ENCODE results near the gene NHLRC4.

Gene NHLRC4

DNA sequence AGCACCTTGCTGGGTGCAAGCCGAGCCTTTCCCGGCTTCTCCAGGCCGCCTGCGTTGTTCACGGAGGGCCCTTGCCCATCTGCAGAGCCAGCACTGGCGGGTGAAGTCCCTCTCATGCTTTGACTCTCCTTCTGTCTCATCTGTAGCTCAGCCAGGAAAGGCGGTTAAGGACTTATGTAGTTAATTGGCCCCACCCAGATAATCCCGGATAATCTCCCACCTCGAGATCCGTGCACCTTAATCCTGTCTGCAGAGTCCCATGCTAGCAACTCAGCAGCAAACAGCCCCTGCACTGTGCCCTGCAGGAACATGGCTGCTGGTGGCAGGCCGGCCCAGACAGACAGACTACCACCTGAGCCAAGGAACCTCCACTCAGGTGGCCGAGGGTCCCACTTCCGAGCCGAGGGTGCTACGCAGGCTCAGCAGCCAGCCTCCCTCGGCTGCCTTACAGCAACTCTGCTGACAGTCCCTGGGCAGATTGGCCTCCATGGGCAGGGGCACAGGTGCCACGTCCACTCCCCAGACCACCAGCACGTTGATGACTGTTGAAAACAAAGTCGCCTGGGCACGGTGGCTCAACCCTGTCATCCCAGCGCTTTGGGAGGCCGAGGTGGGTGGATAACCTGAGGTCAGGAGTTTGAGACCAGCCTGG, 40.0 kb downstream of the NHLRC4 start:
- DNase-seq: no peak

- DNase-seq: no peak
Observed at GRCh38 chr16:608019-608418, 41.2 kb downstream of the NHLRC4 start.

DNA sequence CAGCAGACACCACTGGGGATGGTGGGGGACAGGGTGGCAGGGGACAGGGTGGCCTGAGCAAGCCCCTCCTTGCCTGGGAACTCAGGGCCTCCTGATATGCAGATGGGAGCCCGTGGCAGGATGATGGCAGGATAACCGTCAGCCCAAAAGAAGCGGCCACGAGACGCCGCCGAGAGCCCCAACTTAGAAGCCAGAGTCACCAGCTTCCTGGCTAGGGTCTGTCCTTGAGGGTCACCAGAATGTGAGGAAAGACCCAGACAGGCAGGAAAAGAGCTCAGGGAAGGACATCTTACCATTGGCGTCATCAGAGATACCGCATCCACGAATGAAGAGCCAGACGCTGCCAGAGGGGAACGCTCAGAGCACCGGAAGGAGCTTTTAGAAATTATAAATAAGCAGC, 42.5 kb downstream of the NHLRC4 start:
- DNase-seq: no peak

DNA sequence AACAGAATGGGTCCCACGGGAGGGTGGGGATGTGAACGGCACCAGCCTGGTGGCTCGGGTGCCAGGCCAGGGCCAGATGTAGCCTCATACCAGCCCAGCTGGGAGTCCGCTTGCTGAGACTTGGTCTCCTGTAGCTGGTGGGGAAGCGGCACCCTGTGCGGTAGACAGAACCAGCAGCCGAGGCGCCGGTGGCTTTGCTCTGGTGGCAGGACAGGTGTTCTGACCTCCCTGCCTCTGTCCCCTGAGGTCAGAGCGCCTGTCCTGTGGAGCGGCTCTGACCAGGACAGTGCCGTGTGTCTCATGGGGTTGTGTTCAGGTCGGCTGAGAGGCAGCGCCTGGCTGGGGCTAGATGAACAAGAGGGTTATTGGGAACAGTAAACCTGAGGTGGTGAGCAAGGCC, 43.2 kb downstream of the NHLRC4 start:
- no peak for DNase-seq

DNA sequence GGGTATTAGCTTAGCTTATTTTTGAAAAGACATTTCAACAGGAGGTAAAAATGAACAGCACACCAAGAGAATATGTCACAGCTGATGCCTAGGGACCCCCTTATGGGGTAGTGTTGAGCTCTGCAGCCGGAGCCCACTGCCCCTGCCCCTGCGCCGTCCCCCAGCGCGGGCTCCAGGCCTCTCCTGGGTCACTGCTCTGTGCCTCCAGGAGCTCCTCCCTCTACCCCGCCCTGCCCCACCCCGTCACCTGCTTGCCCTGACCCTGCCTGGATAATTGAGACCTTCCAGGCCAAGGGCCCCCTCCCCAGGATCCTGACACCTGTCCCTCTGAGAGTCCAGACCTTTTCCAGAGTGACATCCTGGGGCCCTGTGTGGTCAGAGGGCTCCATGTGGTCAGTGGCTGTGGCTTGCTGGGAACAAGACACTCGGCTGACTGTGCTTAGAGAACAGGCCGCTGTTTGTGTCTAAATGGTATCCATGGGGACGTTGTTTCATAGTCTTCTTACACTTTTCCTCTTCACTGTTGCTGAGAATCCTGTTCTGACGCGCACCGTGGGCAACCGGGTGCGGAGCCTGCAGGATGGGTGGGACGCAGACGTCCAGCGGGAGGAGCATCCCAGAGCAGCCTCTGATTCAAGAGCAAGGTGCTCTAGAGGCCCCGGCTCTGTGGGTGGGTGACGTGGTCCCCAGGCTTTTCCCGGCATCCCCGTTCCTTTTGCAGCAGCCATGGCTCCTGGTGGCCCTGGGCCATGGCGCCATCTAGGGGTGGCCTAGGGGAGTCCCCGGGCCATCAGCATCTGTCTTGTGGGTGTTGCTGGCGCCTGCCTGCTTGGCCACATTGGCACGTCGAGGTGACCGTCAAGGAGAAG, 43.9 kb downstream of the NHLRC4 start:
- DNase-seq: peak; percentile 83

- DNase-seq: no peak
Observed at GRCh38 chr16:615122-615521, 48.3 kb downstream of the NHLRC4 start.

DNA sequence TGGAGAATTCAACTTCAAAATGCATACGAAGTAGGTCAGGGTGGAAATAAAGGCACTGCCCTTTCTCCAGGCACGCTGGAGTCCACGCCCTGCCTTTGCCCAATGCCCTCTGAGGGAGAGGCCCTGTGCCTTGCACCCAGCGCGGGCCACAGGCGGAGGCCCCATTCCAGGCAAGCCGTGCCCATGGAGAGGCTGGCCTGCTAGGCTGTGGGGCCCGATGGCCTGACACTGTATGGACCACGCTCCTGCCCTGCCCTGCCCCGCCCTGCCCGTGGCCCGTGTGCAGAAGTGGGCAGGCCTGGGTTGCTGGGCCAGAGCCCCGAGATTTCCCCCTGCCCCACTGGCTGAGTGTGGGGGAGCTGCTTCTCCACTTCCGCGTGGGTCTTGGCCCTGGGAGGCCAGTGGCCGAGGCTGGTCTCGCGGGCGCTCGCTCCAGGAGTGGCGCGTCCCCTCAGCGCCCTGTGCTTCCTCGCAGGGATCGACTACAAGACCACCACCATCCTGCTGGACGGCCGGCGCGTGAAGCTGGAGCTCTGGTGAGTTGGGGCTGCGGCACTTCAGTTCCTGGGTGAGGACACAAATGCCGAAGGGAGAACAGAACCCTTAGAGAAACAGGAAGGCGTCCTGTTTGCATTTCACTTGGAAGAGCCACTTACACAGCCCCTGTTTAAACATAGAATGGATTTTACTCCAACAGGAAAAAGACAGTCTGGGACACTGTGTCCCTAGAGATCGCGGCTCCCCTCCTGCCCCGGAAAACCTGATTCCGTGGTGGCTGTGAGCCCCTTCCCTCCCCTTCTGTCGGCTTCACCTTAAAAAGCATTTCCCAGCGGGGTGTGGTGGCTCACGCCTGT, 50.2 kb downstream of the NHLRC4 start:
- no peak for DNase-seq

DNA sequence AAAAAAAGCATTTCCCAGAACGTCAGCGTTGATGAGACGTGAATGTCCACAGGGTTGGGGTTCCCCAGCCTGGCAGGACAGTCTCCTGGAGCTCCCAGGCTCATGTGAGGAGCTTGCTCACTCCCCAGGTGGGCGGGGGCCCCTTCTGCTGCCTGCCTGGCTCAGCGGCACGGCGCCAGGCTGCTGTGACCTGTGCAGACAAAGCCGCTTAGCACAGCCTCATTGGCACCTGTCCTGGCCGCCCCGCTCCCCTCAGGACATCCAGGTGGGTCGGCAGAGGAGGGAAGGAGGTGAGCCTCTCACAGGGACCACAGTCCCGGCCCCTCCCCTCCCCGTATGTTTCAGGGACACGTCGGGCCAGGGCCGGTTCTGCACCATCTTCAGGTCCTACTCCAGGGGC, 51.0 kb downstream of the NHLRC4 start:
- no peak for DNase-seq
